HG02759 (cell line): ENCODE results near the gene MAFF.

Experiments
- ATAC-seq: cut with Tn5 transposase; IDR thresholded peaks from one replicate; pipeline ENCODE4 v1.9.1; 2021; ENCODE audit warnings: mild to moderate bottlenecking, moderate library complexity; ENCODE audit not compliant: unreplicated experiment

MAFF gene

GRCh38 chr22:38246046-38246658 is 44.4 kb downstream of the MAFF start:
- no peak for ATAC-seq

- no peak for ATAC-seq
Measured at GRCh38 chr22:38246692-38247091, 44.9 kb downstream of the MAFF start.

- no peak for ATAC-seq
Measured at GRCh38 chr22:38247713-38248112, 45.9 kb downstream of the MAFF start.

GRCh38 chr22:38248280-38248679 is 46.5 kb downstream of the MAFF start:
- no peak for ATAC-seq

- no peak for ATAC-seq
Measured at GRCh38 chr22:38249301-38249700, 47.5 kb downstream of the MAFF start.

GRCh38 chr22:38249803-38250642 is 48.2 kb downstream of the MAFF start:
- ATAC-seq: no peak

- no peak for ATAC-seq
Measured at GRCh38 chr22:38250643-38251340, 49.0 kb downstream of the MAFF start.

- ATAC-seq: no peak
Measured at GRCh38 chr22:38251341-38251692, 49.5 kb downstream of the MAFF start.

- no peak for ATAC-seq
Measured at GRCh38 chr22:38255697-38256096, 53.9 kb downstream of the MAFF start.

- no peak for ATAC-seq
Measured at GRCh38 chr22:38257181-38257580, 55.4 kb downstream of the MAFF start.

GRCh38 chr22:38257650-38258250 is 56.0 kb downstream of the MAFF start:
- no peak for ATAC-seq

- no peak for ATAC-seq
Measured at GRCh38 chr22:38258895-38259294, 57.1 kb downstream of the MAFF start.

- ATAC-seq: no peak
Measured at GRCh38 chr22:38259370-38259769, 57.6 kb downstream of the MAFF start.

GRCh38 chr22:38260761-38261681 is 59.2 kb downstream of the MAFF start:
- no peak for ATAC-seq

- ATAC-seq: no peak
Measured at GRCh38 chr22:38262051-38262795, 60.4 kb downstream of the MAFF start.

- ATAC-seq: no peak
Measured at GRCh38 chr22:38264322-38264843, 62.6 kb downstream of the MAFF start.
